HepG2 (cell line): ENCODE results near the gene MTARC1. TPM values are rescaled to one million over a fixed set of nuclear protein-coding genes. Genes with fewer than 3 reads are reported as not detected.

Experiments
- ATAC-seq: fragments of 200-7000 bp; cut with Tn5 transposase; 3 replicates; pipeline ENCODE4 v1.9.1; 2020; ENCODE audit warnings: mild to moderate bottlenecking, moderate library complexity
- BruUV-seq: library from RNA; stranded (reverse); fragments of 400-500 nt; replicated peaks from 2 replicates; lab custom pipeline; 2021; lab: Mats Ljungman, UMichigan
- CTCF ChIA-PET: fragments of 300-600 bp; formaldehyde crosslinking; extraction: SDS; loops from one replicate; lab custom pipeline; 2021; ENCODE audit warnings: low total read pairs, inconsistent platforms, low intra/inter-chr PET ratio; lab: Yijun Ruan, JAX
- POLR2A ChIA-PET: fragments of 350-600 bp; sonication (Branson Sonifier 250); formaldehyde crosslinking; loops from one replicate; lab custom pipeline; 2020; ENCODE audit warnings: antibody characterized with exemption, inconsistent platforms; lab: Yijun Ruan, JAX
- DNase-seq: peaks from one replicate; pipeline ENCODE4 v3.0.0-alpha.2; 2015; ENCODE audit warnings: low spot score
- FAIRE-seq: peaks from 3 replicates; lab custom pipeline; 2011; peaks lifted over from hg19 to GRCh38; lab: Jason Lieb, UNC
- H2AFZ ChIP-seq: one replicate; pipeline ENCODE4 v1.6.1; 2011; ENCODE audit warnings: low read length, inconsistent platforms
- H3K27ac ChIP-seq: fragments of 300-600 bp; 3 replicates; pipeline ENCODE4 v1.8.0; 2011; ENCODE audit warnings: mixed run types, mild to moderate bottlenecking, mixed read lengths, low read length, inconsistent platforms; ENCODE audit not compliant: insufficient read depth; ENCODE audit errors: extremely low read length
- H3K27me3 ChIP-seq, 2 experiments: fragments of 200-600 bp in 1 of 2; 2 replicates in 1 of 2; 3 replicates in 1 of 2; pipeline versions ENCODE4 v1.6.0 to v1.8.0; 2011; ENCODE audit warnings: low read length in 2 of 2, mild to moderate bottlenecking in 2 of 2, moderate library complexity in 2 of 2, inconsistent platforms in 1 of 2; ENCODE audit not compliant: insufficient read depth in 2 of 2, control insufficient read depth in 1 of 2
- H3K36me3 ChIP-seq, 2 experiments: fragments of 200-600 bp in 1 of 2; replicated peaks in 1 of 2; 2 replicates in 1 of 2; 3 replicates in 1 of 2; pipeline versions ENCODE4 v1.5.1 to v1.8.0; 2011; ENCODE audit warnings: low read length in 2 of 2, inconsistent platforms in 1 of 2; ENCODE audit not compliant: insufficient read depth in 2 of 2, control insufficient read depth in 1 of 2
- H3K4me1 ChIP-seq: 2 replicates; pipeline ENCODE4 v1.5.1; 2012; ENCODE audit warnings: low read length, inconsistent platforms; ENCODE audit not compliant: insufficient read depth
- H3K4me2 ChIP-seq: 2 replicates; pipeline ENCODE4 v1.6.0; 2011; ENCODE audit warnings: low read depth, low read length, inconsistent platforms
- H3K4me3 ChIP-seq, 3 experiments: fragments of 200-600 bp in 1 of 3; sonication (generic), shearing (Covaris generic) in 1 of 3; replicated peaks in 1 of 3; 2 replicates each; pipeline ENCODE4 v1.5.1; 2011 to 2016; ENCODE audit warnings: low read length in 3 of 3, inconsistent platforms in 2 of 3, low read depth in 2 of 3, mild to moderate bottlenecking in 2 of 3, control low read depth in 1 of 3, mixed read lengths in 1 of 3; ENCODE audit not compliant: insufficient read depth in 1 of 3
- H3K79me2 ChIP-seq: one replicate; pipeline ENCODE4 v1.6.1; 2011; ENCODE audit warnings: low read length, inconsistent platforms; ENCODE audit not compliant: insufficient read depth
- H3K9ac ChIP-seq: 2 replicates; pipeline ENCODE4 v1.6.0; 2011; ENCODE audit warnings: mild to moderate bottlenecking, low read depth, low read length, inconsistent platforms; ENCODE audit not compliant: insufficient read depth
- H3K9me3 ChIP-seq: 2 replicates; pipeline ENCODE4 v1.5.1; 2012; ENCODE audit warnings: mild to moderate bottlenecking, low read length
- H4K20me1 ChIP-seq: 2 replicates; pipeline ENCODE4 v1.6.0; 2011; ENCODE audit warnings: inconsistent platforms, mild to moderate bottlenecking, low read length, moderate library complexity; ENCODE audit not compliant: insufficient read depth
- CTCF ChIP-seq: sonication (generic); formaldehyde crosslinking; IDR thresholded peaks from 2 replicates; pipeline ENCODE4 v1.5.0; 2020; ENCODE audit warnings: mild to moderate bottlenecking, missing genetic modification reagents, moderate library complexity
- EP300 ChIP-seq, 3 experiments: sonication (generic) in 1 of 3; formaldehyde crosslinking in 1 of 3; IDR thresholded peaks; 2 replicates each; pipeline versions ENCODE4 v1.5.1 to v1.6.1; 2011 to 2020; ENCODE audit warnings: low read depth in 2 of 3, low read length in 2 of 3, borderline replicate concordance in 1 of 3, improper control_type of control experiment in 1 of 3, mild to moderate bottlenecking in 1 of 3, missing genetic modification reagents in 1 of 3, moderate library complexity in 1 of 3
- HOXA3 ChIP-seq: sonication (generic); formaldehyde crosslinking; IDR thresholded peaks from 2 replicates; pipeline ENCODE4 v1.5.0; 2020; ENCODE audit warnings: missing genetic modification reagents
- KAT2B ChIP-seq: fragments of 150-350 bp; IDR thresholded peaks from 2 replicates; pipeline ENCODE4 v1.6.1; 2014; ENCODE audit warnings: low read depth, low read length, borderline replicate concordance
- MAFK ChIP-seq, 2 experiments: IDR thresholded peaks in 1 of 2; conservative IDR thresholded peaks in 1 of 2; 2 replicates each; pipeline ENCODE4 v1.6.1; 2011; ENCODE audit warnings: improper control_type of control experiment in 2 of 2, low read length in 2 of 2
- MIER3 ChIP-seq: IDR thresholded peaks from 2 replicates; pipeline ENCODE4 v1.6.1; 2016; ENCODE audit warnings: missing compliant biosample characterization, borderline replicate concordance
- MXD4 ChIP-seq: IDR thresholded peaks from 2 replicates; pipeline ENCODE4 v1.6.1; 2016; ENCODE audit warnings: mild to moderate bottlenecking, missing biosample characterization, missing genetic modification reagents
- SIX4 ChIP-seq: sonication (generic); formaldehyde crosslinking; IDR thresholded peaks from 2 replicates; pipeline ENCODE4 v1.4.0; 2020; ENCODE audit warnings: missing genetic modification reagents
- SMC3 ChIP-seq: IDR thresholded peaks from 2 replicates; pipeline ENCODE4 v1.6.1; 2011; ENCODE audit warnings: low read length, improper control_type of control experiment
- XRCC5 ChIP-seq: fragments of 200-400 bp; formaldehyde crosslinking; optimal IDR thresholded peaks from 2 replicates; pipeline ENCODE3; 2017; ENCODE audit warnings: mild to moderate bottlenecking, low read length
- YEATS4 ChIP-seq: sonication (generic); formaldehyde crosslinking; IDR thresholded peaks from 2 replicates; pipeline ENCODE4 v1.4.0; 2020; ENCODE audit warnings: missing genetic modification reagents, borderline replicate concordance
- ZBTB42 ChIP-seq: sonication (generic); formaldehyde crosslinking; IDR thresholded peaks from 2 replicates; pipeline ENCODE4 v1.5.0; 2020; ENCODE audit warnings: mild to moderate bottlenecking, missing genetic modification reagents
- ZBTB7B ChIP-seq: sonication (generic); formaldehyde crosslinking; IDR thresholded peaks from 2 replicates; pipeline ENCODE4 v1.4.0; 2020; ENCODE audit warnings: missing genetic modification reagents
- ZNF275 ChIP-seq: sonication (generic); formaldehyde crosslinking; IDR thresholded peaks from 2 replicates; pipeline ENCODE4 v1.8.0; 2022; ENCODE audit warnings: missing genetic modification reagents, mild to moderate bottlenecking, inconsistent platforms, borderline replicate concordance
- ZNF44 ChIP-seq: sonication (generic); formaldehyde crosslinking; IDR thresholded peaks from 2 replicates; pipeline ENCODE4 v1.5.1; 2020; ENCODE audit warnings: mild to moderate bottlenecking, missing genetic modification reagents
- ZNF501 ChIP-seq: sonication (generic); formaldehyde crosslinking; IDR thresholded peaks from 2 replicates; pipeline ENCODE4 v1.5.1; 2020; ENCODE audit warnings: mild to moderate bottlenecking, moderate library complexity, missing genetic modification reagents
- ZNF510 ChIP-seq: sonication (generic); formaldehyde crosslinking; IDR thresholded peaks from 2 replicates; pipeline ENCODE4 v1.4.0; 2020; ENCODE audit warnings: low read depth, mild to moderate bottlenecking, missing genetic modification reagents
- ZNF615 ChIP-seq: sonication (generic); formaldehyde crosslinking; IDR thresholded peaks from 2 replicates; pipeline ENCODE4 v1.5.0; 2020; ENCODE audit warnings: mild to moderate bottlenecking, missing genetic modification reagents, borderline replicate concordance
- ZNF749 ChIP-seq: sonication (generic); formaldehyde crosslinking; IDR thresholded peaks from 2 replicates; pipeline ENCODE4 v1.8.0; 2022; ENCODE audit warnings: mild to moderate bottlenecking, missing genetic modification reagents, moderate library complexity, borderline replicate concordance
- WGBS: methylation state at CpG from one replicate; pipeline ENCODE4 v1.1.6; 2017; ENCODE audit warnings: low lambda C conversion rate; 5-methylcytosine and 5-hydroxymethylcytosine counted together
- in situ Hi-C: cut with HindIII; loops from 2 replicates; pipeline ENCODE4 v1.10.0; 2017; ENCODE audit warnings: low pct_unique_long_range_greater_than_20kb; ENCODE audit not compliant: extremely low pct_ligation_motif_present
- intact Hi-C: fragments of 100-400 bp; cut with micrococcal nuclease; formaldehyde crosslinking; loops from one replicate; pipeline ENCODE4 v1.10.0; 2022; ENCODE audit not compliant: unreplicated experiment
- polyA plus RNA-seq, 8 experiments: library from polyadenylated mRNA; depleted of rRNA in 3 of 8; stranded (reverse) in 7 of 8; unstranded in 1 of 8; fragments of >200 nt; fragmentation: Illumina TruSeq in 4 of 8; extraction: Trizol in 4 of 8; gene quantifications; 2 replicates each; pipeline versions ENCODE4 v1.2.1 to v1.2.3, GENCODE V29; 2011 to 2016; ENCODE audit warnings: low read depth in 4 of 8, missing spikeins in 1 of 8, mixed read lengths in 1 of 8; ENCODE audit not compliant: insufficient read depth in 1 of 8
- total RNA-seq, 5 experiments: library from RNA; depleted of rRNA; stranded (reverse); fragments of >200 nt; fragmentation: Illumina TruSeq; extraction: Trizol; gene quantifications; 2 replicates each; pipeline ENCODE4 v1.2.3, GENCODE V29; 2016; ENCODE audit warnings: low read depth in 1 of 5
- TF ChIP-seq, protein P1 (sequence below): sonication (generic); formaldehyde crosslinking; IDR thresholded peaks from 2 replicates; pipeline ENCODE4 v1.4.0; 2020; ENCODE audit warnings: missing genetic modification reagents

MTARC1 gene
- total and polyA plus RNA-seq, 2 of the 13 experiments (the other 11 are each of a cell fraction or from before 2014, with no cell fraction given): 19.4 to 106 TPM

GRCh38 chr1:220776720-220777326, 9.9 kb upstream of the MTARC1 start:
- DNase-seq: peak; percentile 49
- ChIA-PET CTCF (interaction anchor here (1.2 to 4.0 kb wide), 4 partner anchors 10 to 97 kb away, joined by 3 to 58 read pairs (median 20); partner anchors contain the start of genes C1orf115 and MTARC1), POLR2A (interaction anchor here (1.1 to 1.3 kb wide), 2 partner anchors 9 to 44 kb away, joined by 4 to 5 read pairs; no protein-coding TSS in a partner anchor)
- peak; percentile 100 for ATAC-seq
- no peaks in the 10 kb centered on the region for H4K20me1 ChIP-seq
- intact Hi-C loops: loop anchor here (1.0 to 10.0 kb wide), 7 partner anchors 44 to 552 kb away; partner anchors contain the start of gene C1orf115
- peak; percentile 81 for FAIRE-seq
- in situ Hi-C loops: loop anchor here (5.0 to 25.0 kb wide), 2 partner anchors 85 to 240 kb away; partner anchors contain the start of genes C1orf115 and MARK1
- BruUV-seq: no TSS peak
- 63% methylated on average over 8 of the region's 19 CpGs for WGBS
- H3K9ac ChIP-seq: no peak overlapping the region
- 0 out of 5 replicates have a peak, but pooled peaks cover 0 to 2% of the 10 kb centered on the region in 2 experiments for H3K36me3 ChIP-seq
- no peak overlapping the region for H3K4me3 ChIP-seq
- no peak overlapping the region for H3K27ac ChIP-seq
- no peaks in the 10 kb centered on the region for H3K79me2 ChIP-seq
- no peak overlapping the region for H3K4me2 ChIP-seq
- no peak overlapping the region for H2AFZ ChIP-seq
- H3K9me3 ChIP-seq: no peaks in the 10 kb centered on the region
- no peaks in the 10 kb centered on the region for H3K27me3 ChIP-seq
- no peaks in the 10 kb centered on the region for H3K4me1 ChIP-seq
- TF ChIP-seq ZNF275 (no peak), SMC3 (peak; percentile 50; the same call in 1 of the 2 replicates), HOXA3 (peak; percentile 43; the same call in 1 of the 2 replicates), SIX4 (0 out of 2 replicates have a peak, but pooled peaks have one; percentile 25), XRCC5 (peak; percentile 66), EP300 (IDR thresholded peaks at IDR 0.05; ENCODE audit: low read depth in 2 of 2, low read length in 2 of 2) (no peak), EP300 (CRISPR knock-in tag; IDR thresholded peaks at IDR 0.05; ENCODE audit: borderline replicate concordance) (no peak), CTCF (CRISPR knock-in tag) (peak; percentile 98), MXD4 (no peak), ZNF501 (CRISPR knock-in tag) (0 out of 2 replicates have a peak, but pooled peaks have one; percentile 39), ZBTB7B (CRISPR knock-in tag) (no peak), YEATS4 (CRISPR knock-in tag) (no peak), ZNF615 (CRISPR knock-in tag) (no peak), ZNF44 (CRISPR knock-in tag) (0 out of 2 replicates have a peak, but pooled peaks have one; percentile 33), ZNF749 (no peak), MAFK (conservative IDR thresholded peaks at IDR 0.05 in 1 of 2, IDR thresholded peaks at IDR 0.05 in 1 of 2; ENCODE audit: low read length in 2 of 2) (no peak), KAT2B (no peak), ZBTB42 (CRISPR knock-in tag) (no peak), MIER3 (CRISPR knock-in tag) (peak; percentile 22; the same call in 1 of the 2 replicates), ZNF510 (CRISPR knock-in tag) (no peak)
- TF ChIP-seq, protein P1, sequence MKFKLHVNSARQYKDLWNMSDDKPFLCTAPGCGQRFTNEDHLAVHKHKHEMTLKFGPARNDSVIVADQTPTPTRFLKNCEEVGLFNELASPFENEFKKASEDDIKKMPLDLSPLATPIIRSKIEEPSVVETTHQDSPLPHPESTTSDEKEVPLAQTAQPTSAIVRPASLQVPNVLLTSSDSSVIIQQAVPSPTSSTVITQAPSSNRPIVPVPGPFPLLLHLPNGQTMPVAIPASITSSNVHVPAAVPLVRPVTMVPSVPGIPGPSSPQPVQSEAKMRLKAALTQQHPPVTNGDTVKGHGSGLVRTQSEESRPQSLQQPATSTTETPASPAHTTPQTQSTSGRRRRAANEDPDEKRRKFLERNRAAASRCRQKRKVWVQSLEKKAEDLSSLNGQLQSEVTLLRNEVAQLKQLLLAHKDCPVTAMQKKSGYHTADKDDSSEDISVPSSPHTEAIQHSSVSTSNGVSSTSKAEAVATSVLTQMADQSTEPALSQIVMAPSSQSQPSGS (CRISPR knock-in tag): no peak
